ENCODE data around the gene CNTN5. TPM values are rescaled to one million over a fixed set of nuclear protein-coding genes. Genes with fewer than 3 reads are reported as not detected.

CNTN5 gene
- total RNA-seq, 1 experiment from 2014 or later: not detected

- no peaks in the 10 kb centered on the region for H3K4me1 Mint-ChIP-seq
- no peak overlapping the region for H3T11ph ChIP-seq (ENCODE audit: low read length)
- WGBS (ENCODE audit: extremely low coverage, insufficient read length, low lambda C conversion rate): no CpG with 5 or more reads among the region's 5 CpGs
Observed at GRCh38 chr11:99881610-99882009, 860.9 kb downstream of the CNTN5 start.

More at GRCh38 chr11:99881610-99882009, 860.9 kb downstream of the CNTN5 start:
- Histone ChIP-seq H2BK5ac (ENCODE audit: insufficient read length, low read length) (no peak overlapping the region), H3K23me2 (ENCODE audit: insufficient read length, low read depth, low read length, poor library complexity, severe bottlenecking) (no peaks in the 10 kb centered on the region), H4K20me1 (ENCODE audit: control insufficient read depth, insufficient read depth, insufficient read length) (no peaks in the 10 kb centered on the region), H2BK20ac (ENCODE audit: low read depth, low read length, poor library complexity, severe bottlenecking) (no peak overlapping the region), H3K14ac (ENCODE audit: insufficient read depth, low read length) (no peak overlapping the region), H4K91ac (ENCODE audit: insufficient read length, low read depth, low read length) (no peak overlapping the region), H4K8ac (replicated peaks; ENCODE audit: insufficient read length, low read depth, low read length) (no peak overlapping the region), H3K79me1 (ENCODE audit: insufficient read depth, low read depth, low read length, poor library complexity, severe bottlenecking) (no peaks in the 10 kb centered on the region), H3K4me2 (ENCODE audit: insufficient read depth, insufficient read length, low read length) (no peak overlapping the region), H2BK12ac (ENCODE audit: insufficient read length, low read depth, low read length) (no peak overlapping the region), H2BK120ac (ENCODE audit: low read depth, low read length, poor library complexity, severe bottlenecking) (no peak overlapping the region), H3K4ac (ENCODE audit: low read depth, low read length) (no peak overlapping the region), H2AK5ac (ENCODE audit: insufficient read length, low read length) (no peak overlapping the region), H2AFZ (ENCODE audit: low read length) (no peak overlapping the region), H3K9ac (ENCODE audit: extremely low read depth, insufficient read length, low read length) (no peak overlapping the region), H3K27me3 (ENCODE audit: insufficient read depth, low read length) (no peaks in the 10 kb centered on the region), H3K27ac (ENCODE audit: insufficient read length, low read depth, low read length) (no peak overlapping the region), H3K56ac (ENCODE audit: insufficient read length, low read depth, low read length) (no peak overlapping the region), H3K23ac (ENCODE audit: insufficient read length, low read depth, low read length) (no peak overlapping the region), H3K79me2 (ENCODE audit: insufficient read depth, low read length) (no peaks in the 10 kb centered on the region), H4K5ac (ENCODE audit: insufficient read length, low read depth, low read length) (no peak overlapping the region), H2BK15ac (ENCODE audit: low read depth, low read length) (no peak overlapping the region), H3K4me1 (ENCODE audit: insufficient read depth, low read length) (no peaks in the 10 kb centered on the region), H3K9me3 (ENCODE audit: control insufficient read depth, low read depth, low read length) (no peaks in the 10 kb centered on the region), H3K18ac (ENCODE audit: insufficient read length, low read depth, low read length) (no peak overlapping the region)
- no peaks in the 10 kb centered on the region for H3K36me3 Mint-ChIP-seq (ENCODE audit: insufficient read depth in 1 of 3, low read depth in 3 of 3)
- no peaks in the 10 kb centered on the region for H3K9me3 Mint-ChIP-seq
- H3K4me3 Mint-ChIP-seq: no peak overlapping the region
- TF ChIP-seq CTCF (conservative IDR thresholded peaks at IDR 0.05): no peak
- DNase-seq: no peak
- H3K27me3 Mint-ChIP-seq (ENCODE audit: low read depth): no peaks in the 10 kb centered on the region
- no peak overlapping the region for H3K27ac Mint-ChIP-seq
